Loucy (cell line): ENCODE measurements around the gene SHLD1.

Experiments used
- CTCF ChIP-seq: fragments of 200-600 bp; sonication (generic); conservative IDR thresholded peaks from 2 replicates; pipeline ENCODE4 v1.5.1; 2014; ENCODE audit warnings: mild to moderate bottlenecking, antibody characterized with exemption, low read length
- EZH2phosphoT487 ChIP-seq: fragments of 200-600 bp; IDR thresholded peaks from 2 replicates; pipeline ENCODE4 v1.6.1; 2018; ENCODE audit warnings: antibody characterized with exemption, mild to moderate bottlenecking, moderate library complexity, borderline replicate concordance

DNA sequence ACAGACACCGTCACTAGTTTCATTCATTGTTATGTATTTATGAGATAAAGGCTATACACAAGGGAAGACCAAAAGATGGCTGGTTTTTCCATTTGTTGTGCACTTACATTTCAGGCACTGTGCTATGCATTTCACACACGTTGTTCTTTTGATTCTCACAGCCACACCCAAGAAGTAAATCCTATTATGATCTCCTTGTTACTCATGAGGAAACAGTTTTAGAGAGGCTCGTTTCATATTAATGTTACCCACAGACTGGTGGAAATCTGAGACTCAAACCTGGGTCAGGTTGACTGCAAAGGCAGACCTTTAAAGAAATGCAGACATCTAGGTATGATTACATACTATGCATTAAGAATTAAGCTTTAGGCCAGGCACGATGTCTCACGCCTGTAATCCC, 34.9 kb downstream of the SHLD1 start:
- TF ChIP-seq CTCF (no peak), EZH2phosphoT487 (no peak)
